Sigmoid colon (tissue), 7 donors: ENCODE measurements around the gene LPIN2. TPM values are rescaled to one million over a fixed set of nuclear protein-coding genes. Genes with fewer than 3 reads are reported as not detected.

Source experiments
- DNase-seq: peaks from one replicate; pipeline ENCODE4 v3.0.0-alpha.2; 2019
- H3K27ac ChIP-seq, 4 donors: fragments of 200-600 bp; sonication (generic); one replicate each; pipeline ENCODE4 v1.5.1; 2016 to 2019; ENCODE audit warnings: mild to moderate bottlenecking in 1 of 4
- H3K27me3 ChIP-seq, 3 donors: fragments of 200-600 bp; sonication (generic); one replicate each; pipeline ENCODE4 v1.5.1; 2019; ENCODE audit warnings: mild to moderate bottlenecking in 1 of 3
- H3K36me3 ChIP-seq, 4 donors: fragments of 200-600 bp; sonication (generic); one replicate each; pipeline ENCODE4 v1.5.1; 2016 to 2019
- H3K4me1 ChIP-seq, 4 donors: fragments of 200-600 bp; sonication (generic); one replicate each; pipeline ENCODE4 v1.5.1; 2017 to 2019
- H3K4me3 ChIP-seq, 4 donors: fragments of 200-600 bp; sonication (generic); one replicate each; pipeline ENCODE4 v1.5.1; 2017 to 2019; ENCODE audit warnings: mild to moderate bottlenecking in 2 of 4, moderate library complexity in 1 of 4
- H3K9me3 ChIP-seq, 4 donors: fragments of 200-600 bp in 3 of 4; sonication (generic) in 3 of 4; one replicate each; pipeline versions ENCODE4 v1.5.1 to v1.6.1; 2013 to 2019
- CTCF ChIP-seq, 4 experiments: fragments of 450-650 bp in 3 of 4; fragments of 200-600 bp in 1 of 4; IDR thresholded peaks; one replicate each; pipeline ENCODE4 v1.5.1; 2016 to 2019; ENCODE audit warnings: antibody characterized with exemption in 4 of 4, mild to moderate bottlenecking in 3 of 4, moderate library complexity in 2 of 4
- EP300 ChIP-seq, 4 donors: sonication (generic); formaldehyde crosslinking; IDR thresholded peaks; one replicate each; pipeline ENCODE4 v1.6.1; 2017; ENCODE audit warnings: antibody characterized with exemption in 4 of 4
- POLR2A ChIP-seq, 2 donors: fragments of 450-650 bp; IDR thresholded peaks; one replicate each; pipeline ENCODE4 v1.6.1; 2016; ENCODE audit warnings: antibody characterized with exemption in 2 of 2, mild to moderate bottlenecking in 2 of 2, moderate library complexity in 2 of 2
- POLR2AphosphoS5 ChIP-seq, 4 donors: sonication (generic); formaldehyde crosslinking; IDR thresholded peaks; one replicate each; pipeline ENCODE4 v1.6.1; 2017; ENCODE audit warnings: antibody characterized with exemption in 4 of 4
- WGBS, 2 donors: extraction: QIAGEN DNeasy Blood & Tissue Kit; methylation state at CpG; one replicate each; pipeline ENCODE4 v1.1.7; 2013; 5-methylcytosine and 5-hydroxymethylcytosine counted together
- intact Hi-C: fragments of 100-400 bp; cut with DNase I; formaldehyde crosslinking; loops from one replicate; pipeline ENCODE4 v1.15.1; 2023
- polyA plus RNA-seq, 3 donors: library from polyadenylated mRNA; stranded (reverse); fragments of 200-250 nt; gene quantifications; one replicate each; pipeline ENCODE4 v1.2.3, GENCODE V29; 2013
- total RNA-seq, 4 donors: library from RNA; depleted of rRNA; stranded (reverse); fragments of >200 nt; gene quantifications; one replicate each; pipeline ENCODE4 v1.1.0, GENCODE V29; 2016
- donor health status: healthy with polysubstance abuse.
- donor health status: Bipolar disorder and iron deficiency.
- donor health status: healthy.

Gene LPIN2
- total and polyA plus RNA-seq, 7 donors, result 13.6 to 34.9 (median 20.4) TPM

- H3K27ac ChIP-seq, result peak overlapping the region; percentile 30 to 73 (median 66)
- intact Hi-C loops, result loop anchor here (10.0 kb wide), 1 partner anchor 49 kb away; no protein-coding TSS in a partner anchor
- H3K36me3 ChIP-seq, result peaks cover 0 to 2% (median 0%) of the 10 kb centered on the region in 4 donors
- TF ChIP-seq POLR2A (IDR thresholded peaks at IDR 0.05), result no peak
- TF ChIP-seq EP300 (IDR thresholded peaks at IDR 0.05), result no peak
- no peak for TF ChIP-seq POLR2AphosphoS5 (IDR thresholded peaks at IDR 0.05)
- TF ChIP-seq CTCF (IDR thresholded peaks at IDR 0.05), result no peak
- 81 to 83% methylated on average over 4 of the region's 4 CpGs for WGBS, 2 donors
- H3K4me1 ChIP-seq, result peaks cover 0 to 28% (median 20%) of the 10 kb centered on the region in 4 donors
- H3K9me3 ChIP-seq, result no peaks in the 10 kb centered on the region
- no peak overlapping the region for H3K4me3 ChIP-seq
- no peak for DNase-seq
- no peaks in the 10 kb centered on the region for H3K27me3 ChIP-seq
Observed at GRCh38 chr18:3015851-3016250, 2.9 kb upstream of the LPIN2 start.

DNA sequence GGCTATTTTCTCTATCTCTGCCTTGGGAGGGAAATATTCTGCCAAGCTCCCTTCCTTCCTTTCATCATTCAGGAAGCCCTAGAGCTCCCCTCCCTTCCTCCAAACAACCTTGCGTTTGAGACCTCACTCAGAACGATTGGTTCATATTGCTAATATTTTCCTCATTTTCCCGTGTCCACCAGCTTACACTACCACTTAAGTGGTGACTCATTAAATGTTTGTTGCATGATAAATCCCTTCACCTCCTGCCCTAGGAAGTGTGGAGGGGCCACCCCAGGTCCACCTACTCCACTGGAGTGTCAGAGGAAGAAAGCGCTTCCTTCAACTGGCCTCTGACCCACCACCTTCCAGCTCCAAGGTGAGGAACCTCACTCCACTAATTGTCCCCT is 2.3 kb upstream of the LPIN2 start:
- TF ChIP-seq POLR2A (IDR thresholded peaks at IDR 0.05) (no peak), POLR2AphosphoS5 (IDR thresholded peaks at IDR 0.05) (peak in 1 of 4 donors; percentile 44), EP300 (IDR thresholded peaks at IDR 0.05) (no peak)
- H3K27me3 ChIP-seq, result no peaks in the 10 kb centered on the region
- no peaks in the 10 kb centered on the region for H3K9me3 ChIP-seq
- peaks cover 0 to 34% (median 25%) of the 10 kb centered on the region in 4 donors for H3K4me1 ChIP-seq
- H3K4me3 ChIP-seq, result no peak overlapping the region
- 39 to 52% methylated on average over 4 of the region's 4 CpGs for WGBS, 2 donors
- intact Hi-C loops, result loop anchor here (10.0 kb wide), 1 partner anchor 50 kb away; no protein-coding TSS in a partner anchor
- peak overlapping the region; percentile 62 to 77 (median 71) for H3K27ac ChIP-seq
- no peak for DNase-seq
- peaks cover 0 to 4% (median 0%) of the 10 kb centered on the region in 4 donors for H3K36me3 ChIP-seq

DNA sequence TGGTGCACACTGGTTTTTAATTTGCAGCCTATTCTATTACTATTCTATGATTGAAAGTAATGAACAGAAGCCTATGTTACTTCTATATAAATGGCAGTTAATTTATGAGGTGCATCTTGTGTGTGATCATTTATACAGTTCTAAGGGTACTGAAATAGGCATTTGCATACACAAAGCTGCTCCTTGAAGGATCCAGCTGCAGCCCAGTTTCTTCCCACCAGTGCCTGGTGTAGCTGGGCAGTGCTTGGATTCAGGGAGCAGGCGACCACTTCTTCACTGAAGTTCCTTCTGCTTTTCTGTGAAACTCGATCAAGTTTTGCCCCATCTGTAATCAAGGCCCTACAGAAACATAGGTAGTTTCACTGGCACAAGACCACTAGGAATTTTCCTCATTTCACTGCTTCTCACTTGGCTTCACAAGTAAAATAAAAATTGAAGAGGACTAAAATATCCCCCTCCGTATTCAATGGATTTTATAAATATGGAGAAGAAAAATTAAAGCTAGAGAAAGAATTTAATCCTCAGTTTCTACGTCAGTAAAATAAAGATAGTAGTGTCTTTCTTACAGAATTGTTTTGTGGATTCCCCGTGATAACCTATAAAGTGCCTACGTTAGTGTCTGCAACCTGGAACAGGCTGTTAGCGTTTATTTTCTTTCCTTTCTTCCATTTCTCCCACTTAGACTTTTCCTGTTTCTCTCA is 1.7 kb upstream of the LPIN2 start:
- peaks cover 0 to 40% (median 27%) of the 10 kb centered on the region in 4 donors for H3K4me1 ChIP-seq

DNA sequence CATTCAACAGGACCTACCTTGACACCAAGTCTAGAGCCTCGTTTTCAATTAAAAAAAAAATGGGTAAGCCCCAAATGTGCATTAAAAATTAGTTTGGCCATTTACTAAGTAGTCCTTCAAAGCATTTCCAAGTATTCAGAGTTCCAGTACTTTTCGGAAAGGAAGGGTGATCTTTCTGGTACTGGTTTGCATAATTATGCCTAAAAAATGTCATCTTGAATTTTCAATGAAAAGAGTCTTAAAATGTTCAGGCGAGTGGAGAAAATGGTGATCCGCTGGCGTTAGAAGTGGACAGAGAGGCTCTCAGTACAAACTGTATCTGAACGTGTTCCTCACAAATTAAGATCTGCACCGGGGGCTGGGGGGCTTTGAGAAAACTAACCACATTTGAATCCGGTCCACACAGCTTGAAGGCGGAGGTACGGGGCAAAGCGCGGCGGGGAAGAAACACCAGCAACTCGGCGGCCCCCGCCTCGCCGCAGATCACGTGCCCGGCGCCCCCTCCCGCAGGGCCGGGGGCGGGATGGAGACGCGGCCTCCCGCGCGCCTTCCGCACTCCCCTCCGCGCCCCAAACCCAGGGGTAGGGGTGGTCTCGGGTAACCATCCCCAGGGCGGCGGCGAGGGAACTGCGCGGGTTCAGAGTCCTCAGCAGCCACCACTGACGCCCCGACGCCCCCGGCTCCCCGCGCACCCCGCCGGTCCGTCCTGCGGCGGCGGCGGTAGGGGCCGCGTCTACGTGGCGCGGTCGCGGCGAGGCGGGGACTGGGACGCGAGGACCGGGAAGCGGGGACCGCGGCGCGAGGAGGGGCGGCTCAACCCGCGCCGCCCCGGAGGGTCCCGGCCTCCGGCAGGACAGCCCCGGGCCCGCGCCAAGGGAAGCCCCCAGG is 564 bp downstream of the LPIN2 start:
- Histone ChIP-seq H3K4me1 (peaks cover 0 to 62% (median 41%) of the 10 kb centered on the region in 4 donors), H3K9me3 (no peaks in the 10 kb centered on the region), H3K36me3 (peaks cover 0 to 9% (median 0%) of the 10 kb centered on the region in 4 donors), H3K27ac (peak overlapping the region; percentile 91 to 99 (median 98)), H3K4me3 (peak overlapping the region; percentile 75 to 100 (median 88)), H3K27me3 (no peaks in the 10 kb centered on the region)
- WGBS, 2 donors, result 1% methylated on average over 78 of the region's 78 CpGs
- TF ChIP-seq POLR2AphosphoS5 (IDR thresholded peaks at IDR 0.05) (peak in 3 of 4 donors; percentile 14 to 64 (median 33)), EP300 (IDR thresholded peaks at IDR 0.05) (no peak)
- DNase-seq, result peak; percentile 76
- intact Hi-C loops, result loop anchor here (5.0 to 10.0 kb wide), 5 partner anchors 40 to 355 kb away; partner anchors contain the start of genes MYL12A, MYL12B and SMCHD1

More for the DNA sequence above, 1.7 kb upstream of the LPIN2 start:
- H3K27ac ChIP-seq, result peak overlapping the region; percentile 62 to 77 (median 71)
- WGBS, 2 donors, result 57 to 61% methylated on average over 7 of the region's 7 CpGs
- no peaks in the 10 kb centered on the region for H3K9me3 ChIP-seq
- H3K27me3 ChIP-seq, result no peaks in the 10 kb centered on the region
- TF ChIP-seq EP300 (IDR thresholded peaks at IDR 0.05), result no peak
- no peak for TF ChIP-seq POLR2AphosphoS5 (IDR thresholded peaks at IDR 0.05)
- TF ChIP-seq POLR2A (IDR thresholded peaks at IDR 0.05), result no peak
- TF ChIP-seq CTCF (IDR thresholded peaks at IDR 0.05), result no peak
- intact Hi-C loops, result loop anchor here (5.0 to 10.0 kb wide), 5 partner anchors 42 to 357 kb away; partner anchors contain the start of genes MYL12A, MYL12B and SMCHD1
- DNase-seq, result no peak
- peaks cover 0 to 4% (median 0%) of the 10 kb centered on the region in 4 donors for H3K36me3 ChIP-seq
- no peak overlapping the region for H3K4me3 ChIP-seq

DNA sequence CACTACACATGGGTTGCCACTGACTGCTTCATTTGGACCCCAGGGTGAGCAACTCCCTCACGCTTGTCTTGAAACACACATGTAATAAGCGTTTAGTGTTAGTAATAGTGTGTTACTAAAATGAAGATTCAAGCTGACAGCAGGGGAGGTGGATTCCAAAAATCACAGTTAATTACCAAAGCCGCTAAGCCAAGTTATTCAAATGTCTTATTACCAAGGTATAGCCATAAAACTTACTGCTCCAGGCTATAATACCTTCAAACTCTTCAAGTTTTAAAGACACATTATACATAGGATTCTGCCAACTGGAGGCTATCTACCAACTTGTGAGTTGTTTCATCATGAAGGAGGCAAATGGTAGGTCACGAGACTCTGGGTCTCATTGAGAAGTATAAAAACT is 2.9 kb downstream of the LPIN2 start:
- DNase-seq, result no peak
- H3K4me1 ChIP-seq, result peaks cover 0 to 67% (median 46%) of the 10 kb centered on the region in 4 donors
- H3K9me3 ChIP-seq, result no peaks in the 10 kb centered on the region
- no peak overlapping the region for H3K27ac ChIP-seq
- WGBS, 2 donors, result 78 to 81% methylated on average over 4 of the region's 4 CpGs
- no peak overlapping the region for H3K4me3 ChIP-seq
- H3K36me3 ChIP-seq, result peaks cover 0 to 9% (median 0%) of the 10 kb centered on the region in 4 donors
- no peaks in the 10 kb centered on the region for H3K27me3 ChIP-seq
- TF ChIP-seq EP300 (IDR thresholded peaks at IDR 0.05) (no peak), POLR2A (IDR thresholded peaks at IDR 0.05) (no peak), POLR2AphosphoS5 (IDR thresholded peaks at IDR 0.05) (no peak), CTCF (IDR thresholded peaks at IDR 0.05) (no peak)
- intact Hi-C loops, result loop anchor here (5.0 to 10.0 kb wide), 5 partner anchors 38 to 353 kb away; partner anchors contain the start of genes MYL12A, MYL12B and SMCHD1
